GM12891 (cell line): Measurements from ENCODE around the gene ACSM3.
A peak's percentile ranks its signal among the peaks of the same experiment; 100 is the strongest.
"Not testable (repeated sequence)": the region's sequence is repeated elsewhere in the genome, so short reads cannot be mapped to it uniquely, and the experiment has no call there.

Experiments
- DNase-seq: peaks from one replicate; pipeline ENCODE4 v3.0.0; 2011; ENCODE audit warnings: low spot score; ENCODE audit not compliant: insufficient read length
- FAIRE-seq: peaks from 2 replicates; lab custom pipeline; 2011; peaks lifted over from hg19 to GRCh38; lab: Jason Lieb, UNC
- PAX5 ChIP-seq: IDR thresholded peaks from 2 replicates; pipeline ENCODE4 v1.6.1; 2011; ENCODE audit warnings: low read length, moderate library complexity, mild to moderate bottlenecking; ENCODE audit not compliant: insufficient read depth, severe bottlenecking
- POLR2A ChIP-seq: IDR thresholded peaks from 2 replicates; pipeline ENCODE4 v1.6.1; 2011; ENCODE audit warnings: low read depth, low read length, control low read depth
- POLR2AphosphoS5 ChIP-seq: IDR thresholded peaks from 2 replicates; pipeline ENCODE4 v1.6.1; 2011; ENCODE audit warnings: low read depth, low read length, control low read depth
- POU2F2 ChIP-seq: IDR thresholded peaks from 2 replicates; pipeline ENCODE4 v1.6.1; 2011; ENCODE audit warnings: low read depth, mild to moderate bottlenecking, control low read depth, low read length, moderate library complexity
- SPI1 ChIP-seq: IDR thresholded peaks from 2 replicates; pipeline ENCODE4 v1.6.1; 2011; ENCODE audit warnings: low read depth, low read length, control low read depth
- TAF1 ChIP-seq: IDR thresholded peaks from 2 replicates; pipeline ENCODE4 v1.6.1; 2011; ENCODE audit warnings: low read depth, low read length, control low read depth

Gene ACSM3

GRCh38 chr16:20799599-20799998, 35.8 kb downstream of the ACSM3 start:
- FAIRE-seq (no peak), DNase-seq (no peak)

GRCh38 chr16:20801278-20801677, 37.5 kb downstream of the ACSM3 start:
- no peak for TF ChIP-seq POLR2A
- TF ChIP-seq POU2F2: no peak
- no peak for TF ChIP-seq SPI1
- TF ChIP-seq POLR2AphosphoS5: no peak
- no peak for TF ChIP-seq TAF1
- TF ChIP-seq PAX5: no peak
- FAIRE-seq (no peak), DNase-seq (no peak)

More at GRCh38 chr16:20799599-20799998, 35.8 kb downstream of the ACSM3 start:
- TF ChIP-seq POU2F2 (no peak), TAF1 (no peak), POLR2AphosphoS5 (no peak), POLR2A (no peak), SPI1 (no peak), PAX5 (no peak)

GRCh38 chr16:20803192-20803560, 39.4 kb downstream of the ACSM3 start:
- TF ChIP-seq POLR2AphosphoS5 (no peak), TAF1 (no peak), POU2F2 (no peak), SPI1 (no peak)
- FAIRE-seq: no peak
- no peak for DNase-seq

- DNase-seq (no peak), FAIRE-seq (no peak)
- TF ChIP-seq POLR2A (no peak), SPI1 (no peak), PAX5 (no peak), TAF1 (no peak), POLR2AphosphoS5 (no peak), POU2F2 (no peak)
These were observed 39.9 kb downstream of the ACSM3 start for GRCh38 chr16:20803561-20804214.

GRCh38 chr16:20805684-20806167, 41.9 kb downstream of the ACSM3 start:
- not testable (repeated sequence) for DNase-seq, FAIRE-seq

GRCh38 chr16:20806168-20807050, 42.6 kb downstream of the ACSM3 start, which contains the start of the genes ERI2 and REXO5:
Gene ERI2 (minus strand): TSS chr16:20806472. CDS start chr16:20806430, 42 bp downstream.
Gene REXO5 (plus strand): TSS chr16:20806527. CDS start chr16:20806954, 427 bp downstream.
- TF ChIP-seq PAX5: no peak
- TF ChIP-seq SPI1: no peak
- TF ChIP-seq POLR2A: peak; percentile 62
- TF ChIP-seq POLR2AphosphoS5: peak; percentile 63; the same call in 1 of the 2 replicates
- peak; percentile 74; the same call in 1 of the 2 replicates for TF ChIP-seq TAF1
- DNase-seq (peak; percentile 80), FAIRE-seq (peak; percentile 85)

- no peak for TF ChIP-seq PAX5
- TF ChIP-seq POU2F2: no peak
- no peak for TF ChIP-seq POLR2AphosphoS5
These were observed 44.0 kb downstream of the ACSM3 start for GRCh38 chr16:20807862-20808261.

GRCh38 chr16:20811889-20812439, 48.1 kb downstream of the ACSM3 start:
- DNase-seq: no peak
- FAIRE-seq: no peak
- TF ChIP-seq POLR2AphosphoS5 (no peak), POU2F2 (no peak), SPI1 (no peak), PAX5 (no peak)

More at GRCh38 chr16:20807862-20808261, 44.0 kb downstream of the ACSM3 start:
- FAIRE-seq (no peak), DNase-seq (no peak)

- FAIRE-seq: no peak
- TF ChIP-seq PAX5: no peak
- TF ChIP-seq POLR2AphosphoS5: no peak
- no peak for TF ChIP-seq POU2F2
- TF ChIP-seq POLR2A: no peak
- no peak for TF ChIP-seq SPI1
- TF ChIP-seq TAF1: no peak
These were observed 48.7 kb downstream of the ACSM3 start for GRCh38 chr16:20812510-20812909.

More at GRCh38 chr16:20812510-20812909, 48.7 kb downstream of the ACSM3 start:
- no peak for DNase-seq
